HG02943 (cell line): Measurements from ENCODE around the gene PI16.

ENCODE experiments used
- ATAC-seq: cut with Tn5 transposase; IDR thresholded peaks from one replicate; pipeline ENCODE4 v1.9.1; 2021; ENCODE audit warnings: mild to moderate bottlenecking, low read depth, moderate library complexity; ENCODE audit not compliant: unreplicated experiment

PI16 gene

DNA sequence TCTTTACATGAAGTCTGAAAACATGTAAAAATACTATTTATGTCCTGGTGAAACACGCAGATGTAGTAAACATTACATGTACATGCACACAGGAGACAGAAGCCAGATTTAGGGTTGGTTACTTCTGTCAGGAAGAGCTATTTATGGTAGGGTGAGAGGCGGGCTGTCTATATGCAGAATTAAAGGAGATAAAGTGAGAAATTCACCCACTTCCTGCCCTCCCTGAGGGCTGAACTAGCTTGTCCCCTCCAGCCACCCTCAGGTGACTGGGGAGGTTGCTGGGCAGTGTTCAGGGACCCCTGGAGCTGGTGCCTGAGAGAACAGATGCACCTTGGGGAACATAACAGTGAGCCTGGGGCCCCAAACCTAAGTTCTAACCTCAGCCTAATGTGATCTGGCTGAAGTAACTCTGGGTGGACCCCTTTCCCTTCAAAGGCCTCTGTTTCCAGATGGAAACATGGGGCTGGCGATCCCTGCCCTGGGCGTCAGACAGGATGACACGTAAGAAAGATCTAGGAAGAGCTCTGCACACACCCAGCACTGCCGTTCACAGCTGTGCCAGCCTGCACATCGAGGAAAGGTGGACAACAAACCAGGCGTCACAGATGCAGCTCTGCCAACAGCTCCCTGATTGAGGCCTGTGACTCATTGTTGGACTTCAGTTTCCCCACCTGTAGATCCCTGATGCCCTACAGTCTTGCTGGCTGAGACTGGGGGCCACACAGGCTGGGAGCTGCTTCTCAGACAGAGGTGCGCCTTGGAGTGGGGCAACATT is 1.3 kb downstream of the PI16 start:
- ATAC-seq, result no peak

DNA sequence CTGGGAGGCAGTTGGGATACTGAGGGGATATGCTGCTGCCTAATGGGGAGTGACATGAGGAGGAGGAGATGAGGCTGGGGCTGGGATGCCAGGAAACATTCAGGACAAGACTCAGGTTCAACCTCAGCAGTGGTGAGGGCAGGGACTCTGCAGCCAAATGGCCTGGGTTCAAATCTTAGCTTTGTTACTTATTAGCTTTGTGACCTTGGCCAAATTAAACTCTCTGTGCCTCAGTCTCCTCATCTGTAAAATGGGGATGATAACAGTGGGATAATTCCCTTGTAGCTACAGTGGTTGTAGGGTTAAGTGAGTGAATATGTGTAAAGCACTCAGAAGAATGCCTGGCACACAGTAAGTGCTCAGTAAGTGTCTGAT is 1.9 kb downstream of the PI16 start:
- ATAC-seq, result no peak

DNA sequence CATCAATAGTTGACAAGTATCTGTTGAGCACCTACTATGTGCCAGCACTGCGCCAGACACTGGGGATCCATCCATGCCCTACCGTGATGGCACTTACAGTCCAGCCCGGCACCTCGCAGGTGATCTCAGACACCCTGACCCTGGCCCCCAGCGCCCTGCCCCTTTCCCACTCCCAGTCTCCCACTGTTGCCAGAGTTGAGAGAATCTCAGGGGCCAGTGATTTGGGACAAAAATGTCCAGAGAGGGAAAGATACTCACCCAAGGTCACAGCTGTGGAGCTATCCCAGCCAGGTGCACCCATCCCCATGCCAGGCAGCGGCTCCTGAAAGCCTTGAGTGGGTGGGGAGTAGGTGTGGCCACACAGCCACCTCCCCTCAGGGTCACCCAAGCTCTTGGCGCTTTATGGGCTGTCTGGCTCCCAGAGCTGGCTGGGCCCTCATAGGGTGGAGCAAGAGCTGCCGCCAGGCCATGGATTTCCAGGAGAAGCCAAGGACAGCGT is 3.3 kb downstream of the PI16 start:
- ATAC-seq, result no peak

DNA sequence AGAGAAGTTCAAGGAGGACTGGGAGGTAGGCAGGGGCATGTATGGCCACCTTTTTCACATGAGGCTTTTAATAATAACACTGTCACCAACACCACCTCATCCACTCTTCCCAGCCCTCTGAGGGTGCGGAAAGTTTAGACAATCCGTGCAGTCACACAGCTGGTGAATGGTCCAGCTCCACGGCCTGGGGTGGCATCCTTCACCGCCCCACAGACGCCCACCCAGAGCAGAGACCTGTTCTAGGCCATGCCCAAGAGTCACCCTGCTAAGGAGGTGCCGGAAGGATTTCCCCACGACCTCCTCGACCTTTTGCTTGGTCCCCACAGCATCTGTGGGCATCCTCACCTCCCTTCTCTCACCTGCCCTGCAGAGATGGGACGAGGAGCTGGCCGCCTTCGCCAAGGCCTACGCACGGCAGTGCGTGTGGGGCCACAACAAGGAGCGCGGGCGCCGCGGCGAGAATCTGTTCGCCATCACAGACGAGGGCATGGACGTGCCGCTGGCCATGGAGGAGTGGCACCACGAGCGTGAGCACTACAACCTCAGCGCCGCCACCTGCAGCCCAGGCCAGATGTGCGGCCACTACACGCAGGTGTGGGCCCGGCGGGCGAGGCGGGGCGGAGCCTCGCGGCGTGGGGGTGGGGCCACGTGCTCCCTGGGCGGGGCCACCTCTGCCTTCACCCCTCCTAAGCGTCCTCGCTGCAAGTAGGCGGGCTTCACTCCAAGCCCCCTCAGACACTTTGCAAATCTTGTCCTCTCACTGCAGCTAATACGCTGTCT is 4.4 kb downstream of the PI16 start:
- ATAC-seq, result no peak

DNA sequence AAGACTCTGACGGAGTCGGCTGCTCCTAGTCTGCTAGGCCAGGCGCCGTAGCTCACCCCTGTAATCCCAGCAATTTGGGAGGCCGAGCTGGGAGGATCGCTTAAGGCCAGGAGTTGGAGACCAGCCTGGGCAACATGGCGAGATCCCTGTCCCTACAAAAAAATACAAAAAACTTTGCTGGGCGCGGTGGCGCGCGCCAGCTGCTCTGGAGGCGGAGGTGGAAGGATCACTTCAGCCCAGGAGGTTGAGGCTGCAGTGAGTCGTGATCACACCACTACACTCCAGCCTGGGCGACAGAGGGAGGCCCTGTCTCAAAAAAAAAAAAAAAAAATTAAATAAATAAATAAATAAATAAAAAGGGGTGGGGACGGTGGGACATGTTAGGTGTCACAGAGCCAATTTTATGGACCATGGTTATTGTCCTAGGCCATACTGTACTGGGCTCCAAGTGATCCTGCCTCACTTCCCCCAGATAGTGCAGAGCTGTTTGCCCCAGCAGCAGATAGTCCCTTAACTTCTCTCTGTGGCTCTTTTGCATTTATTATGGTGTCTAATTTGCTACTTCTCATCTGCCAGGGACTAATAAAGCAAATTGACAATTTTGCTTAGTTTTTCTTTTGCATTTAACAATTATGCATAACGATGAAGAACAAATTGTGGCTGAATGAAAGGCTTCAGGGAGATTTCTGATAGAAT is 5.2 kb downstream of the PI16 start:
- ATAC-seq, result no peak

DNA sequence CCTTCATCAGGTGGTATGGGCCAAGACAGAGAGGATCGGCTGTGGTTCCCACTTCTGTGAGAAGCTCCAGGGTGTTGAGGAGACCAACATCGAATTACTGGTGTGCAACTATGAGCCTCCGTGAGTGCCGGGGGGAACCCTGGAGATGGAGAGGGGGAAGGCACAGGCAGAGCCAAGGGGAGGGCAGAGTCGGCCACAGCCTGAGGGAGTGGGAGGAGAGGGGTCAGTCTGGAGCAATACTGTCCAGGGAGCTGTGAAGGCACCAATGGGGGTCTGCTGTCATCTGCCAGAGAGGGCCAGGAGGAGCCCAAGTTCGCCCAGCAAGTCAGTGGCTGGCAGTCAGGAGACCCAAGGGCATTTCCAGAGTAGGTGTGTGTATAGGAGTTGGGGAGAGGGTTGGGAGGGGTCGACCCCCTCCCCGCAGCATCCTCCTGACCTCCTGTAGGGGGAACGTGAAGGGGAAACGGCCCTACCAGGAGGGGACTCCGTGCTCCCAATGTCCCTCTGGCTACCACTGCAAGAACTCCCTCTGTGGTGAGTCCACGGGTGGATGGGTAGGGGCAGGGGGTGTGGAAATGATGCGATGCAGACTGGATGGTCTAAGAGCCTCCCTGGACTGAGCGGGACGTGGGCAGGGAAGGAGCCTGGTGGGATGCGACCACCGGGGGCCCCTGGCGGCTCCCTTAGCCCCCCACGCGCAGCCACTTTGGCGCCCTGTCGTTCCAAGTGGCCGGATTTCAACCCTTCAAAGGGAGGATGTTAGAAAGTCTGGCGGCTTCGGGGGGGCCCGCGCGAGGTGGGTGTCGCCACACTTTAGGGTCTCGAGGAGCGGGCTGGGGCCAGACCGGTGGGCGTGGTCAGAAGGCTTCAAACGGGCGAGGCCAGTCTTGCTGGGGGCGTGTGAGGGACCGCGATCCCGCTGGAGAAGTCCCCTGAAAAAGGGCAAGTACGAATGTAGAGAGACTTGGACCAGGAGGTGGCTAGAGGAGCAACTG is 7.2 kb downstream of the PI16 start:
- no peak for ATAC-seq

DNA sequence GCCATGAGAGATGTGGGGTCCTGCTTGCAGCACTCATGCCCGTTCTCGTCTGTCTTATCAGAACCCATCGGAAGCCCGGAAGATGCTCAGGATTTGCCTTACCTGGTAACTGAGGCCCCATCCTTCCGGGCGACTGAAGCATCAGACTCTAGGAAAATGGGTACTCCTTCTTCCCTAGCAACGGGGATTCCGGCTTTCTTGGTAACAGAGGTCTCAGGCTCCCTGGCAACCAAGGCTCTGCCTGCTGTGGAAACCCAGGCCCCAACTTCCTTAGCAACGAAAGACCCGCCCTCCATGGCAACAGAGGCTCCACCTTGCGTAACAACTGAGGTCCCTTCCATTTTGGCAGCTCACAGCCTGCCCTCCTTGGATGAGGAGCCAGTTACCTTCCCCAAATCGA is 8.3 kb downstream of the PI16 start:
- no peak for ATAC-seq

DNA sequence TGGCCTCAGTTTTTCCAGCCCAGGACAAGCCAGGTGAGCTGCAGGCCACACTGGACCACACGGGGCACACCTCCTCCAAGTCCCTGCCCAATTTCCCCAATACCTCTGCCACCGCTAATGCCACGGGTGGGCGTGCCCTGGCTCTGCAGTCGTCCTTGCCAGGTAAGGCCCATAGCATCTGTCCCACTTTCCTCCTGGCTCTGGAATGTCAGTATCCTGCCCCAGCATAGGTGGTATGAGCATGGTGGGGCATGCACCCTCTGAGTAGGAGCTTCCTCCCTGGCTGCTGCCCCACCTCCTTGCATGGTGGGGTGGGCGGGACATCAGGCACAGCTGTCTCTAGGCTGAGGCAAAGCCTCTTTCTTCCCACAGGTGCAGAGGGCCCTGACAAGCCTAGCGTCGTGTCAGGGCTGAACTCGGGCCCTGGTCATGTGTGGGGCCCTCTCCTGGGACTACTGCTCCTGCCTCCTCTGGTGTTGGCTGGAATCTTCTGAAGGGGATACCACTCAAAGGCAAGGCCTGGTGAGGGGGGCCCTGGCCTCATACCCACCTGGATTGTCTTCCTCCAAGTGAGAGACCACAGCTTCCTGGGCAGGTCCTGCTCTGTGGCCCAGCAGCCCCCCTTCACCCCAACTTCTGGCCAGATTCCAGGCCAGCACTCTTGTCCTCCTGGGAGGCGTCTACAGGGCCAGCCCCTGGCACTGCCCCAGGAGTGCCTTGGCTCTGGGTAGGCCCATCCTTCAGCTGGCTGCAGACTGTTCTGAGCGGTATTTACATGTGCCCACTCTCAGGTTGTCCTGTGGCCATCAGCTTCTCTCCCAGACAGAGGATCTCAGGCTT is 9.1 kb downstream of the PI16 start:
- no peak for ATAC-seq

DNA sequence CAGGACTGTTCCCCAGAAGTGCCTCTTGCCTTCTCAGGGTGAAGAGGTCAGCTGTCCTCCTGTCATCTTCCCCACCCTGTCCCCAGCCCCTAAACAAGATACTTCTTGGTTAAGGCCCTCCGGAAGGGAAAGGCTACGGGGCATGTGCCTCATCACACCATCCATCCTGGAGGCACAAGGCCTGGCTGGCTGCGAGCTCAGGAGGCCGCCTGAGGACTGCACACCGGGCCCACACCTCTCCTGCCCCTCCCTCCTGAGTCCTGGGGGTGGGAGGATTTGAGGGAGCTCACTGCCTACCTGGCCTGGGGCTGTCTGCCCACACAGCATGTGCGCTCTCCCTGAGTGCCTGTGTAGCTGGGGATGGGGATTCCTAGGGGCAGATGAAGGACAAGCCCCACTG is 9.8 kb downstream of the PI16 start:
- no peak for ATAC-seq

DNA sequence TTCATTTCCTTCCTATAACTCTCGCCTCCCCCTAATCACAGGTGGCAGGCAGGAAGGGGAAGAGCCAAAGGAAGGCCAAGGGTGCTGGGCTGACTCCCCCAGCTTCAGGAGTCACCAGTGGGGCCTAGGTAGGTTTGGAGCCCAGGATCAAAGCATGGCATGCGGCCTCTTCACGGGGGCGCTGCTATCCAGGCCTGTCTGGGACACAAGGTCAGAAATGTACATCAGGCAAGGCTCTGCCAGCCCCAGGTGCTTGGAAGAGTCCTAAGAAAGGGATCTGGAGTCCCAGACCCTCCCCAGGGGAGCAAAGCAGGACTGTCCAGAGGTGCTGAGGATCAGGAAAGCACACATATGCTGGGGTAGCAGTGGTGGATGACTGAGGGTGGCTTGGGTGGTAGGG is 10.4 kb downstream of the PI16 start:
- ATAC-seq, result no peak

DNA sequence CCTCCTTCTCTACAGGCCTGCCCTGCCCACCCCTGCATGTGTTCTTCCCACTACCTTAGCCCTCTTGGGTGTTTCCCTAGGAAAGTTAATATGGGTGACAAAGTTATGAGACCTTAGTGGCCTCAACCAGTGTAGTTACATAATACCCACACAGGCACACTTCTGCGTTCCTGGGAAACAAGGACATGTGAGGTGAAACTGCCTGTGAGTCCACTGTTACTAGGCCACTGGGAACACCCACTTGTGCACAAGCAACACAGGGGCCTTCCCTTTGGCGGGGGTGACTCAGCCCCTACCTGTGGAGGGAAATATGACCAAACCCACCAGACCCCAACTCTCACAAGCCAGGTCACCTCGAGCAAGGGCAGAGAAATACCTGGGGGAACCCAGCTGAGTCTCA is 12.8 kb downstream of the PI16 start:
- ATAC-seq, result no peak

DNA sequence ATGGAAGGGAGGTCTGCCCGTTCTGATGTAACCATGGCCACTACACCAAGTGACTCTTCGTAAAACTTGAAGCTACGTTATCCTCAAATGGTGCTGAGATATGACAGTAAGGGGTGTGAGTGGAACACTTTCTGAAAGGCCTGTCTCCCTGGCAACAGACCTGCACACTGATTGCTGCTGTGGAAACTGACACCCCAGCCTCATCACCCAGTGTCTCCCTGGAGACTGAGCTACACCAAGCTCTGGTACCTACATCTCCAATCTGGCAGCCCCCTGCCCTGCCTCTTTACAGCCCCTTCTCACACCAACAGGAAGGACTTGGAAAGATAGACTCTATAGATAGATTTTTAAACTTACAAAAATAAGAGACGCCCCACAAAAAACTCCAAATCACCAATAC is 13.2 kb downstream of the PI16 start:
- ATAC-seq, result no peak

DNA sequence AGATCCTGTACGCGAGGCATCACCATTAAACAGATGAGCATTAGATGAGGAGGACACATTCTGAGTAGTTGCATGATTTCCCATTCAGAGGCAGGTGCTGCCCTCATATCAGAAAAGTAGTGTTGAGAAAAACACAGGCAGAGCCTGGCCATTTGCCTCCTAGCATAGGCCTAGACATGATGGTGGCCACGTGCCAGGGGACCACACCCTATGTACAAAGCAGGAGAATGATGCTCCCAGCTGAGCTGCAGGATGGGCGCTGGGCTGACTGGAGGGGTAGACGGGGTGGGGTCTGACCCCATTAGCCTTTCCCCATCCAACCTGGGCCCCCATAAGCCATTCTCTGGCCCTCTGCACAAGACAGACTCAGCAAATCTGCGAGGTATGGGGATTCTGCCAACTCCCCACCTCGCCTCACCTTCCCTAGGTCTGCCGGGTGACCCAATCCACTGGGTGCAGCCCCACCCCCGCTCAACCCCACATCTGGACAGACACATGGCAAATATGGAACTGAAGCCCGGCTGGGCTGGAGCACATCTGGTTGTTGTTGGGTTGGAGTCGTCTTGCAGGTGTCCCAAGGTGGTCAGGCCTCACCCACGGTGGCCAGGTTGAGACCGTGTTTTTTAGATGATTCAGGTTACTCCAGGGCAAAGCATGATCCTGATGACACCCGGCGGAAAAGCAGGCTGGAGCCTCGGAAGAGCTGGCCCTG is 13.9 kb downstream of the PI16 start:
- no peak for ATAC-seq

DNA sequence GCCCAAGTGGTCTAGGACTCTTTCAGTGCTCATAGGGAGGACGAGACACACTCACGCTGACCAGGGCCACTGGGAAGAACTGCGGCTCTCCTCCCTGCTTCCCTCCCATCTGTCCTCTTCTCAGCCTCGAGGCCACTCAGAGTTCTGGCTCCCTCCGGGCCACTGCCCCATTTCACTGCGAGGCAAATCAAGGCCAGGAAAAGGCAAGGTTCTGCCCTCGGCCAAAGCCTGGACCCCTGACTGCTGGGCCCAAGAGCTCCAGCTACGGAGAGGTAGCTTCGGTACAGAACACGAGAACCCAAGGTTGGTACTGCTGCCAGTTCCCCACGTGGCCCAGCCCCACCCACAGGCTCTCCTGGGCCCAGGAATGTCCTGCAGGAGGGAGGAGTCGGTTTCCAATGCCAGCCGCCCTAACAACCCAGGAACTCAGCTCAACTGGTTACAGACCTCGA is 14.7 kb downstream of the PI16 start:
- no peak for ATAC-seq

DNA sequence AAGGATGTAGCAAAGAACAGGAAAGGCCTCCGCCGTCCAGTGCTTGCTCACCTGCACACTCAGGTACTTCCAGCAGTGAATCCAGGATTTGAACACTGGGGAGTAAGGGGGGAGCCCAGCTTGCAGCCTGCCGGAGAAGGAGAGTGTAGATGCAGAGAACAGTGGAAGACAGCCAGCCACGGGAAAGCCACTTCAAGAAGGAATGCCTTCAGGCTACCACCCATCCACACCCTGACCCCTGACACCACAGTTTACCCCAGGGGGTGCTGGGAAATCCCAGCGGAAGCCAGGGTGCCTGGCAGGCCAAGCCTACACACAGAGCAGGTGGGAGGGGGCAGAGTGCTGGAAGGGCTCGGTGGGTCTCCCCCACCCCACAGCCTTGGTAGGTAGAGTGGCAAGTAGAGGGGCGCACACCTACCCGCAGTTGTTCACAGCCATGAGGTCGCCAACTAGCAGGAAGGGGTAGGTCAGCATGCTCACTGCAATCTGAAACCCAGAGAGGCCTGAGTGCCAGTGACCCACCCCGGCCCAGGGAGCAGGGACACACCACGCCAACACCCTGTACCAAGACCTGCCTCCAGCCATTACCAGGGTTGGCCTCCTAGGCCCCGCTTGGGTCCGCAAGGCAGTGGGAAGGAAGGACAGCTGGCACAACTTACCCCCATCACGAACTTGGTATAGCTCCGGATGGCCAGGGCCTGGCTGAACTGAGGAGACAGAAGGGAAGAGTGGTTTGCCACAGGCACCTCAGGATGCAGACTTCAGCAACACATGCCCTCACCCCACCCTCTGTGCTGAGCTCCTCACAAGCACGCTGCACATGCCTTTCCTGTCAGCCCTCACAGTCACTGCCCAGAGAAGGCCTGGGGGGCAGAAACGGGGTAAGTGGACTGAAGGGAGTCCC is 15.7 kb downstream of the PI16 start:
- ATAC-seq, result no peak

DNA sequence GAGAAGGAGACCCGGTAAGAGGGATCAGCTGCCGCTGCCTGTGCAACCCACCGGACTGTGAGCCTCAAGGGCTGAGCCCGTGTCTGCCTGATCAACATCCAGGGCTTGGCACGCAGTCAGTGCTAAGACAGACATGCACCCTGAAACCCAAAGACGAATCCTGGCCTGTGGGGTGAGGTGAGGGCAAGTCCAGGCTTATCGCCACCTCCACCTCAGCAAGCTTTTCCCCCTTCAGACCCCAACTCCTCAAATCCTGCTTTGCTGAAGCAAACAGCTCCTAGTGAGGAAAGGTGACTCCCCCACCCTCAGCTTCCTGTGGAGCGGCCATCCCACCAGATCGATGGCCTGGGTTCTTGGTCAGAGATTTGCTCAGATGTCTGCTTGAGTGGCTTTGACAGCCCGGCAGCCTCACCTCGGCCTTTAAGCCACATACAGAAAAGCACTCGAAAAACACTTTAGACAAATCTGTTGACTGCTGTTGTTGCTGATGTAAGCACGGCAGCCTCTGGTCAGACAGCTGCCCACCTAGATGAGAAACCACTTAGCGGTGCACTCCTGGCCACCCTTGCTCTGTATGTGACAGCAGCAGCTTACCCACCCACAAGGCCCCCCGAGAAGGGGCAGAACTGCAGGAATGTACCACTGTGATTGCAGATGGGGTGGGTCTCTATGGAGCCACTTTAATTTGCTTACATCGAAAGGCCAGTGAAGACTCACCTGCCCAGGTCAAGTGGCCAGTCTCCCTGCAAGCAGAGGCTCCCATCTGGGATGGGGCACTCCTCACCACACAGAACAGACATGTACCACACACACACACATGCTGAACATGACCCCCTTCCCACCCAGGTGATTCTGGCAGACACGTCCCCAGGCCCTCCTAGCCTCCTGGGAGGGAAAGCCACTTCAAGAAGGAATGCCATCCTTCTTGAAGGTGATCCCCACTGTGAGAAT is 16.6 kb downstream of the PI16 start:
- ATAC-seq, result no peak
